ENCODE data around the gene GM2A. TPM values are rescaled to one million over a fixed set of nuclear protein-coding genes. Genes with fewer than 3 reads are reported as not detected.
"Not testable (repeated sequence)": the region's sequence is repeated elsewhere in the genome, so short reads cannot be mapped to it uniquely, and the experiment has no call there.

GM2A gene
- total and polyA plus RNA-seq, 2 of the 13 experiments (the other 11 are each of a cell fraction or from before 2014, with no cell fraction given) = 14.6 to 29.6 TPM

- peaks cover 6% of the 10 kb centered on the region; the same call in 1 of the 2 replicates for H3K4me1 ChIP-seq (ENCODE audit: insufficient read depth, low read length)
- no peak within 1 kb of the TSS for H3K4me3 ChIP-seq (replicated peaks in 1 of 3; ENCODE audit: insufficient read depth in 1 of 3, low read depth in 2 of 3, low read length in 3 of 3)
- no peak within 1 kb of the TSS for H3K4me2 ChIP-seq (ENCODE audit: low read depth, low read length)
- ChIA-PET POLR2A (no interaction called here), CTCF (ENCODE audit: low intra/inter-chr PET ratio, low total read pairs) (no interaction called here)
- DNase-seq (ENCODE audit: low spot score) (no peak), ATAC-seq (no peak), FAIRE-seq (no peak)
- H3K27me3 ChIP-seq (ENCODE audit: control insufficient read depth in 1 of 2, insufficient read depth in 2 of 2, low read length in 2 of 2) = no peaks in the 10 kb centered on the region; a peak in 1 of 5 replicates
- no TSS peak for BruUV-seq (replicated peaks)
- WGBS (ENCODE audit: low lambda C conversion rate) = 11% methylated on average over 2 of the region's 2 CpGs
- in situ Hi-C loops (cut with HindIII; ENCODE audit: extremely low pct_ligation_motif_present, low pct_unique_long_range_greater_than_20kb) = no loop called here
- intact Hi-C loops (cut with micrococcal nuclease; ENCODE audit: unreplicated experiment) = no loop called here
- H3K27ac ChIP-seq (ENCODE audit: extremely low read length, insufficient read depth, low read length) = no peak within 1 kb of the TSS
- no peak within 1 kb of the TSS for H2AFZ ChIP-seq (ENCODE audit: low read length)
- H3K9ac ChIP-seq (ENCODE audit: insufficient read depth, low read depth, low read length) = no peak within 1 kb of the TSS
- H3K79me2 ChIP-seq (ENCODE audit: insufficient read depth, low read length) = no peaks in the 10 kb centered on the region
- no peaks in the 10 kb centered on the region for H3K36me3 ChIP-seq (replicated peaks in 1 of 2; ENCODE audit: control insufficient read depth in 1 of 2, insufficient read depth in 2 of 2, low read length in 2 of 2)
- no peaks in the 10 kb centered on the region for H4K20me1 ChIP-seq (ENCODE audit: insufficient read depth, low read length)
- H3K9me3 ChIP-seq (ENCODE audit: low read length) = no peaks in the 10 kb centered on the region
- no peak for TF ChIP-seq POGK (CRISPR knock-in tag; conservative IDR thresholded peaks at IDR 0.05)
- no peak for TF ChIP-seq ZMAT3 (CRISPR knock-in tag; conservative IDR thresholded peaks at IDR 0.05)
Observed at GRCh38 chr5:151303666-151304065, 50.7 kb downstream of the GM2A start, which contains the start of gene SLC36A3. TSS of gene SLC36A3 (minus strand) at chr5:151303766. CDS start at chr5:151303354, 412 bp downstream.

DNA sequence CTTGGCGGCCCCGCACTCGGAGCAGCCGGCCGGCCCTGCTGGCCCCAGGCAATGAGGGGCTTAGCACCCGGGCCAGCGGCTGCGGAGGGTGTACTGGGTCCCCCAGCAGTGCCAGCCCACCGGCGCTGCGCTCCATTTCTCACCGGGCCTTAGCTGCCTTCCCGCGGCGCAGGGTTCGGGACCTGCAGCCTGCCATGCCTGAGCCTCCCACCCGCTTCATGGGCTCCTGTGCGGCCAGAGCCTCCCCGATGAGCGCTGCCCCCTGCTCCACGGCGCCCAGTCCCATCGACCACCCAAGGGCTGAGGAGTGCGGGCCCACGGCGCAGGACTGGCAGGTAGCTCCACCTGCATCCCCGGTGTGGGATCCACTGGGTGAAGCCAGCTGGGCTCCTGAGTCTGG, 56.3 kb downstream of the GM2A start:
- BruUV-seq (replicated peaks); intact Hi-C loops (cut with micrococcal nuclease; ENCODE audit: unreplicated experiment); H3K9ac ChIP-seq (ENCODE audit: insufficient read depth, low read depth, low read length); H2AFZ ChIP-seq (ENCODE audit: low read length); DNase-seq (ENCODE audit: low spot score); H3K4me2 ChIP-seq (ENCODE audit: low read depth, low read length); H3K4me1 ChIP-seq (ENCODE audit: insufficient read depth, low read length); in situ Hi-C loops (cut with HindIII; ENCODE audit: extremely low pct_ligation_motif_present, low pct_unique_long_range_greater_than_20kb); H3K27me3 ChIP-seq (ENCODE audit: control insufficient read depth in 1 of 2, insufficient read depth in 2 of 2, low read length in 2 of 2); FAIRE-seq; CTCF ChIA-PET (ENCODE audit: low intra/inter-chr PET ratio, low total read pairs); POLR2A ChIA-PET; H3K4me3 ChIP-seq (replicated peaks in 1 of 3; ENCODE audit: insufficient read depth in 1 of 3, low read depth in 2 of 3, low read length in 3 of 3); H3K36me3 ChIP-seq (replicated peaks in 1 of 2; ENCODE audit: control insufficient read depth in 1 of 2, insufficient read depth in 2 of 2, low read length in 2 of 2); H3K27ac ChIP-seq (ENCODE audit: extremely low read length, insufficient read depth, low read length); H3K79me2 ChIP-seq (ENCODE audit: insufficient read depth, low read length); ATAC-seq; H3K9me3 ChIP-seq (ENCODE audit: low read length); H4K20me1 ChIP-seq (ENCODE audit: insufficient read depth, low read length): not testable (repeated sequence)
- 47% methylated on average over 6 of the region's 27 CpGs for WGBS (ENCODE audit: low lambda C conversion rate)
